Stimulated activated CD8-positive, alpha-beta memory T cell treated with anti-CD3 and anti-CD28 coated beads, Interleukin-4, amount 100 ng/mL, for 1 hour (primary cell): ENCODE results near the gene DENND11.
A peak's percentile ranks its signal among the peaks of the same experiment; 100 is the strongest.

Experiments used
- DNase-seq, 2 donors: peaks; one replicate each; pipeline ENCODE4 v3.0.0-alpha.2; 2020; ENCODE audit warnings: low read depth in 2 of 2, low spot score in 1 of 2

The DENND11 gene

GRCh38 chr7:141685285-141686023, 16.5 kb downstream of the DENND11 start:
- DNase-seq = no peak

GRCh38 chr7:141679014-141679413, 23.0 kb downstream of the DENND11 start:
- DNase-seq = no peak

- no peak for DNase-seq
Observed at GRCh38 chr7:141676618-141677017, 25.3 kb downstream of the DENND11 start.

- DNase-seq = no peak
Observed at GRCh38 chr7:141675436-141676215, 26.3 kb downstream of the DENND11 start.

- no peak for DNase-seq
Observed at GRCh38 chr7:141674702-141675101, 27.3 kb downstream of the DENND11 start.

GRCh38 chr7:141674171-141674671, 27.7 kb downstream of the DENND11 start:
- no peak for DNase-seq

GRCh38 chr7:141673346-141673745, 28.6 kb downstream of the DENND11 start:
- no peak for DNase-seq

- no peak for DNase-seq
Observed at GRCh38 chr7:141671705-141672496, 30.1 kb downstream of the DENND11 start.

GRCh38 chr7:141668853-141669252, 33.1 kb downstream of the DENND11 start:
- DNase-seq = no peak

- no peak for DNase-seq
Observed at GRCh38 chr7:141666071-141666470, 35.9 kb downstream of the DENND11 start.

GRCh38 chr7:141665208-141666035, 36.5 kb downstream of the DENND11 start:
- no peak for DNase-seq

GRCh38 chr7:141664450-141664849, 37.5 kb downstream of the DENND11 start:
- DNase-seq = no peak

GRCh38 chr7:141663081-141663849, 38.7 kb downstream of the DENND11 start:
- no peak for DNase-seq

GRCh38 chr7:141660259-141660658, 41.7 kb downstream of the DENND11 start:
- DNase-seq = no peak

- no peak for DNase-seq
Observed at GRCh38 chr7:141659501-141659900, 42.5 kb downstream of the DENND11 start.

- DNase-seq = peak; percentile 4 to 11
Observed at GRCh38 chr7:141654551-141654950, 47.4 kb downstream of the DENND11 start.

- DNase-seq = no peak
Observed at GRCh38 chr7:141652691-141653090, 49.3 kb downstream of the DENND11 start.
